Epidermal melanocyte (primary cell): ENCODE results near the gene FAR2.
"Not testable (repeated sequence)": the region's sequence is repeated elsewhere in the genome, so short reads cannot be mapped to it uniquely, and the experiment has no call there.

Source experiments
- DNase-seq: peaks from one replicate; pipeline ENCODE4 v3.0.0; 2011; ENCODE audit warnings: low spot score; ENCODE audit not compliant: insufficient read length

Gene FAR2

DNA sequence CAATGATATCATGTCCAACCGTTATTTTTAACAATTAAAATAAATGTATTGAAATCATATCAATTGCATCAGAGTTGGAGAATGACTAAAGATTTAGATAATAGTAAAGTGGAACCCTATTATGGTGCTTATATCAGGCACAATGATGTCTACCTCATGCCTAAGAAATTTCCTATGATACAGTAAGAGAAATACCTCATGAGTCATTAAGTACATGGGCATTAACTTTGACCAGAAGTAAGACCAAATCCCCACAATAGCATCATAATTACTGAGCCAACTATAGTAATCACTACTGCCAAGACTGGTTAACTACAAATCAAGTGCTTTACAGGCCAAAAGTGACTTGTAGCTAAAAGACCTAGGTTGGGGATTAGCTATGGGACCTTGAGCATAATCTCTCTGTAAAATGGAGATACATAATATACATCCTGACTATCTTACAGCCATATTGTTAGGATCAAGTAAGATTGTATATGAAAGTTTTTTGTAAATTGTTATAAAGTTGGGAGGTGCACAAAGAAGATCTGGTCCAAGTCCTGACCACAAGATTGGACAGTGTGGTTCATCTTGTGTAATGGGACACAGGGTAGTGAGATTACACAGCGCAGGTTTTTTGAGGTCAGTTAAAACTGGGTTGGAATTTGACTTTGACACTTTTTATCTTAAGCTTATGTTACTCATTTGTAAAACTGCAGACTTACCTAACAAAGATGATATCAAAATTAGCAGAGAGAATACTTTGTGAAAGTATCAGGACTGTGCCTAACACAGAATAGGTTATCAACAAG, 171.4 kb downstream of the FAR2 start:
- DNase-seq, result no peak

DNA sequence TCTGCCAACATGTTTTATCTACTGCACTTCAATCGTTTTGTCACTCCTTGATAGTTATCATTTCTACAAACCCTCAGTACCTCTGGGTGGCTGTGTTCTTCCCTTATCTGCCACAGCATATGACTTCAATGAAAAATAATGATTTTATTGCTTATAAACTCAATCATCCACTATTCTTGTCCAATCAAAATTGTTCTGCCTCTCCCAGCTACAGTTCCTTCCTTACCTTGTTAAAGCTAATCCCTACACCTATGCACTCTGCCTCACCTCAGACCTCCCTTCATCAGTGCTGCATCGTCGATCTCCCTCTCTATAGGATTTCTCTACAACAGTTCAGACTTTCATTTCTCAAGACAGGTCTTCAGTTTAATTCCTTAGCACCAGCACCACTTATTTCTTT, 173.1 kb downstream of the FAR2 start:
- no peak for DNase-seq

DNA sequence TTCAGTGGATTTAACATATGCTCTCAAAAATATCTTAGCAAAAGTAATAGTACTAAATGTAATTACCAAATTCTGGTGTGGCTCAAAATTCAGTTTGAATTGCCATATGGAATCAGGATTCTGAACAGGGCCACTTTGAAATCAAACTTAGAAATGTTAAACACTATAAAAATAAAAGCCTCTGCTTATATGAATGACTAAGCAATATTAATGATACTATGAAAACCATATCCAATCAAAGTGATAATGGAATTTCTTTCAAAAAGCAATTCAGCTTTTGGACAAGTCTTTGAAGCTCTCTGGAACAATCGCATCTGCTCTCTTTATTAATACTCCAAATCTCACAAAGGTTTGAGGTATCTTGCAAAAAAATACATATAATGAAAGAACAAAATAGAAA, 180.3 kb downstream of the FAR2 start:
- no peak for DNase-seq

DNA sequence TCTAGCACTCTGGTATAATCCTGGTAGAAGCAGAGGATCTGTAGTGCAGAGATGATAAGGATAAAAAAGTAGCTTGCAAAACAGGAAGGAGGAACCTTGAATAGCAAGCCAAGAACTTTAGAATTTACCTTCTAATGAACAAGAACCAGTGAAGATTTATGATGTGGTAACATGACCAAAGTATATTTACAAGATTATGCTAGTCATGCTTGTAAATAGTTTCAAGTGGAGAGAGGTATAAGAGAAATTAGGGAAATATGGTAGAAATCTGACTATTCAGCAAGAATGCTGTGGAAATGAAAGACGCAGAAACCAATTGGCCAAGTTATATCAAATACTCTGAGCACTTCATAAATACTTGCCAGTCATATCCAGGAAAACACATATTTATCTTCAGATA, 184.1 kb downstream of the FAR2 start:
- no peak for DNase-seq

DNA sequence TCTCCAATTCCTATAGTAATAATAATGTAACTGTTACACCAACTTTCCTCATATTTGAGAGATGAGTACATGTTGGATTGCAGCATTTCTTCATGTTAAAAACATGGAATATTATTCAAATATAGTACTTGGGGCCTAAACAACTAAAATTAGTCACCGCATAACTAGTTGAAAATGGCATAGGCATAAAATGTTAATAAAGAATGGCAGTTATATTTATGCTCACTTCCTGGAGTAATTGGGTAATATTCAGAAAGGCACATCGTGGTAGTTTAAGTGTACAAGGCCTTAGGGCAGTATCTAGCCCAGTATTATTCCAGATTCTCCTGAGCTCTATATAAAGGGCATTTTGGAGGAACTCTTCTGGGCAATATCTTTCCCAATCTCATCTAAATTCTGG, 185.9 kb downstream of the FAR2 start:
- DNase-seq, result no peak

DNA sequence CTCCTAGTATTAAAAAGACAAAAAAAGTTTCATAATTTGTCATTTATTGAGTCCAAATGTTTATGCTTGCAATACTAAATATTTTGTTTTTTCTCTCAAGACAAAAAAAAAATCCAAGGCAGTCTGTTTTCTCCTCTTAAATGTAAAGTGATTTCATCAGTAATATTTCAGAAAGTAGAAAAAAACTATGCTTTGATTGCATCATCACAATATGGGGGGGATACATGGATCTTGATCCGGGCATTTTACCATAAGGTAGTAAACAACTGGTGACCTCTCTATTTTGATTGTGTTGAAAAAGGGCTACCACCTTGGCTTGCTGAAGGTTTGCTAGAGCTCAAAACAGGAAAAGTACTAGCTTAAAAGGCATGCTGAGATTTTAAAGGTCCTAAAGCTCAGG, 188.2 kb downstream of the FAR2 start:
- no peak for DNase-seq

DNA sequence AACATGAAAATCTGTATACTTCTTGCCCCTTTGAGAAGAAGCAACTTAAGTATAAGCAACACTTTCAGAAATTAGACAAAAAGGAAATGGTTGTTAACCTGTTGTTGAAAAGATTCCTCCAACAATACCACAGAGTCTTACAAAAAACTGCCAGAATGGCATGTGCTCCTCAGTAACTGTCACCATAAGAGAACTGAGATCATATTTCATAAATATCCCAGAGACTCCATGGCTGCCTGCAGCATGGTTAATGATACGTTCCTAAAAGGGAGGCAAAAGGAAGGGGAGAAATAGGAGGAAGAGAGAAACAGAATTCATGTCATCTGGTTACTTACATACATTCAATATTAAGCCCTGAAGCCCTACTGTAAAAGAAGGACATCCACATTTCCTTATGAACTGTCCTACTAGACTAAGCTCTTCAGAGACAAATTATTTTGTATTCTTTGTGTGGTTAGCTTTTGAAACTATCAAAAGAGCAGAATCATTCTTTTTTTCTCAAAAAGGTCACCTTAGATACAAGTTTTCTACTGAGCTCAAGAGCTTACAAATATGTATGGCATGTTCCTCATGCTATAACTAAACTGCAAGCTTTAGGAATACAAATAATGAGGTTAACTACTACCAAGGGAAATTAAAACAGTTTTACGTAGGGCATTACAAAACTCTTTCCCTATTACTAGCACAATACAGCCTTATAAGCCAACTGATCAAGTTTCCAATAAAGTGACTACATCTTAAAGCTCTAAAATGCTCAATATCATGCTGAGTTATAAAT, 194.1 kb downstream of the FAR2 start:
- DNase-seq, result no peak

DNA sequence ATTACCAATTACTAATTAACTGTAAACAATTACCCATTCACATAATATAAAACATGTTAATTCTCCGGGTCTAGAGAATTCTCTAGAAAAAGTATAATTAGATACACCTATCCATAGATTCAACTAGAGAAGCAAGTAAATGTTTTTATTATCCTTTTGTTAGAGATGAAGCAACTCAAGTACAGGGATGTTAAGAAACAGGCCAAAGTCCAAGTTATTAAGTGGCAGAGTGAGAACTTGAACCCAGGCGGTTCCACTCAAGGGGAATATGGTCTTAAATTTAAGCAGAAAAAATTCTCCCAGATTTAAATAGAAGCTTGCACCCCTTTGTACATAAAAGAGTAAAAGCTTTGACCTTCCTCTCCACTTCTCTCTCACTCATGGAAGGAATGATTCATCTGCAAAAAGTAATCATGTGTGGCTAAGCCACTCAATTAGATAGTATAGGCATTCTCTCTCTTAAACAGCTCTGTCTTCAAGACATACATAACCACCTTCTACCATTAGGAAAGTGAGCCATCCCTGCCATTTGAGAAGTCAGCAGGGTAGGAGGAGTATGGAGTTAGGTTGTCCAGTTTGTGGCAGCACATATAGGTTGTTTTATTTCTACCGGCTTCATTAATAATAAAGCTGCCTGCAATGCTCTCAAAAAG, 197.8 kb downstream of the FAR2 start:
- no peak for DNase-seq

DNA sequence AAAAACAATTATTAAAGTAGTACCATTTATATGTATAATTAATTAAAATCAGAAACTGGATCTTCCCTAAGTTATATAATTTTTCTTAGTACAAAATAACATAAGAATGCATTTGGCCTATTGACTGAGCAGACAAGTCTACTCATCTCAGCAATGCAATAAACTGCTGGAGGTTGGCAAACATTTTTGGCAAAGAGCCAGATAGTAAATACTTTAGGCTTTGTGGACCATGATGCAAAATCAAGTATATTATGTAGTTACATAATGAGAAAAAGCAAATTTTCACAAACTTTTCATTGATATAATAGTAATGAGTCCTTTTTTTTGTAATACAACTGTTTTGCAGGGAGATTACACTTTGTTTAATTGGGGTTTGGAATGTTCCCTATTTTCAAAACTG, 201.0 kb downstream of the FAR2 start:
- no peak for DNase-seq

DNA sequence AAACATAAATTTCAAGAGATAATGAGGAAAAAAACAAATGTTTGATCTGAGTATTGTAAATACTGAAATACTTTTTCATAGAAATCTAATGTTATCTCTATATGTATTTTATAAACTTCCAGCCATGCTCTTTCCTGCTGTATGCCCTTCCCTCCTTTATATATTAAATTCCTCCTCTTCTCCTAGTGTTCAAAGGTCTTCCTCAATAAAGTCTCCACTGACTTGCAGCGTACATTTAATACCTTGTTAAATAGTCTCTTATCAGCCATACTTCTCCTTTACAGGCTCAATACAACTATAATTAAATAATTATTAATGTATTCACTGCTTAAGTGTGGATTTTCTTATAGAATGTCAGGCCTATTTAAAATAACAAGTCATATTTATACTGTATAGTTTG, 205.9 kb downstream of the FAR2 start:
- DNase-seq, result no peak

DNA sequence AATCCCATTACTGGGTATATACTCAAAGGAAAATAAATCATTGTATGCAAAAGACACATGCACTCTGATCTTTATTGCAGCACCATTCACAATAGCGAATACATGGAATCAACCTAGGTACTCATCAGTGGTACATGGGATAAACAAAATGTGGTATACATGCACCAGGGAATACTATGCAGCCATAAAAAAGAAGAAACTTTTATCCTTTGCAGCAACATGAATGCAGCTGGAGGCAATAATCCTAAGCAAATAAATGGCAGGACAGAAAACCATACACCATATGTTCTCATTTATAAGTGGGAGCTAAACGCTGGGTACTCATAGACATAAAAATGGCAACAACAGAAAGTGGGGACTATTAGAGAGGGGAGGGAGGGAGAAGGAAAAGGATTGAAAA, 216.0 kb downstream of the FAR2 start:
- DNase-seq, result no peak

DNA sequence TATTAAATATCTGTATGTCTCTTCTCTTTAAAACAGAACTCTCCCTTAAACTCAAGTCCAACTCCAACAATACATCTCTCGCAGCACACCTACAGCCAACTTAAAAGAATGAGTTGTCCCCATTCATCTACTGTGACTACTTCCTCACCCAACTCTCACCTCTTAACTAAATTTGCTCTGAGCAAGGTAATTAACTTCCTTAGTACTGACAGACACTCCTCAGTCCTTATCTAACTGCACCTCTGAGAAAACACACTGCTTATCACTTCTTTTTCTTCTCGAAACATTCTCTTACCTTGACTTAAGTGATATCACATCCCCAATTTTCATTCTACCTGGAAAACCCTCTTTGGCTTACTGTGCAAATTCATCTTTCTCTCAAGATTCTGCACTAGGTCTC, 224.9 kb downstream of the FAR2 start:
- no peak for DNase-seq

DNA sequence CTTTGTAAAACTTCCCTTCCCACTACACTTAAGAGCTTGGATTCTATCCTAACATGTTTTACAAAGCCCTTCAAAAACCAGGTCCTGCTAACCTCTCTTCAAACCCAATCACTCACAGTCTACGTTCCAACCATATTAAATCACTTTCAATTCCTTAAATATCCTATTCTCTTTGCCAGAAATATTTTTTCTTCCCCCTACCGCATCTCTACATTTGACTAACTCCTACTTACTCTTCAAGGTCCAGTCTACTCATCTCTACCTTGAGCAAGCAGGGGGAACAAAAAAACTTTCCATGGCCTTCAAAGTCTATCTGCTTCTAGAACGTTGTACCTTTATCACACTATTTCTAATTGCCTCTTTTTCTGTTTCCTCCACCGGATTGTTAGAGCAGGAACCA, 225.8 kb downstream of the FAR2 start:
- no peak for DNase-seq

DNA sequence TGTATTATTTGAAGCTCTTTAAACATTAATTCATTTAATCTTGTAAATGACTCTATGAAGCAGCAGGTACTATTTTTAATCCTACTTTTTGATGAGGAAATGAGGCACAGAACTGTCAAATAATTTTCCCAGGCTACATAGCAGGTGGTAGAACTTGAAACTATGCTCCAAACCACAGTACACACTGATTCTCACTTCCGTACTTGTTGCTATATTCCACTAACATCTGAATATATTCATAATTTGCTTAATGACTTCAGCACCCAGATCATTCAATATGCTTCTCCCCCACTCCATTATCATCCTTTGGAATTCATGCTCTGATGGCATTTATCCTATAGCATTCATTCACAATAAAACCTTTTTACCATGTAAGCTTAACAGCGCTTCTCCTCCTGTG, 227.0 kb downstream of the FAR2 start:
- DNase-seq, result no peak

DNA sequence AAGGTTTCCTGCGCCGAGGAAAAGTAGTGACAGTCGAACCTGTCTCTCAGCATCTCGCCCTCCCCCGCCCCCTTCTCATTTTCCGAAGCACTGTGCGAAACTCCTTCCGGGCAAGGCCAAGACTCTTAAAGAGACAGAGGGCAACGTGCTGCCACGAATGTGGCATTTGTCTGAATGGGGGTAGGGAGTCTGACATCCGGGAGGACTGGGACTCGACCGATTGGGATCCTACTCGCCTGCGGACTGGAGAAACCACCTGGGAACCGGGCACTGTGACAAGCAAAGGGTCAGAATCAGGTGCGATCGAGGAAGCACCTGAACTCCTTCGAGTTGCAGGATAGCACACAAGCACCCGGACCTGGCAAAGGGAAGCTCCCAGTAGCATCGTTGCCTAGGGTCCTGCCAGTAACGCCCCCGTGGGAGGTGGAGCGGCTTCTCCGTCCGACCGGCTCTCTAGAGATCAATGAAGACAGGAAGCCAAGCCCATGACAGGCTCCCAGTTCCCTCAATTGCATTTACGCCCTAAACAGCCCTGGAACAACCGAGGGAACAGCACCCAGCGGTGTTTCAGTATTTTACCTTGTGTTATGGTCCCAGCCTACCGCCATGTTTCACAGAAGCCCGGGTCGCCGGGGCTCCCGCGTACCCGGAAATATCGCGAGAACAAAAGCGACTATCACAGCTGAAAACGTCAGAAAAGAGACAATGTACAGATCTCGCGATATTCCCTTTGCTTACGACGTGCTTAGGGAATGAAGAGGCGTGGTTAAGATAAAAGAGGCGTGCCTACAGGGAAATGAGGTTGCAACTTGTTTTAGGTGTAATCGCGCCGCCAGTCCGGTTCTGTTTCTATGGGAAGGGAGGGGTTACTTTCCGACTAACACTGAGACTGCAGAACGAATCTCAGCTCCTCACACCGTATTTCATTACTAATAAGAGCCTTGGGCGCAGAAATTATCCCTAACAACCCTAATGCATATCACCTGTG, 231.8 kb downstream of the FAR2 start, which contains the start of gene ERGIC2:
ERGIC2 (minus strand) TSS at position 637 of the 988 bp plus-strand sequence. CDS start 9,539 bp downstream, outside the sequence.
- DNase-seq, result peak; percentile 97

DNA sequence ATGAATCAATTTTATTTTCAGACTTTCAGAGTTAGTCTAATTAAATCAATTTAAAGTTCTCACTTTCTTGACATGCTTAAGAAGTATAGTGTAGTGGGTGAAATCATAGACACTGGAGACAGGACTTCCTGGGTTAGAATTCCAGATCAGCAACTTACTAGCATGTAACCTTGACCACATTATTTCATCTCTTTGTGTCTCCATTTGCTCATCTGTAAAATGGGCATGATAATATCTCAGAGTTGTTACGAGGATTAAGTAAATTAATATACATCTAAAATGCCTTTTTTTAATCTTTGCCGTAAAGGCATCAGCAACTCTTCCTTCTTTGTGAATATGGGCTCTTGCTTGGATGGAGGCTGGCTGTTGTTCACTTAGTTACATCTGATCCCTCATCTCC, 233.2 kb downstream of the FAR2 start:
- DNase-seq, result no peak

DNA sequence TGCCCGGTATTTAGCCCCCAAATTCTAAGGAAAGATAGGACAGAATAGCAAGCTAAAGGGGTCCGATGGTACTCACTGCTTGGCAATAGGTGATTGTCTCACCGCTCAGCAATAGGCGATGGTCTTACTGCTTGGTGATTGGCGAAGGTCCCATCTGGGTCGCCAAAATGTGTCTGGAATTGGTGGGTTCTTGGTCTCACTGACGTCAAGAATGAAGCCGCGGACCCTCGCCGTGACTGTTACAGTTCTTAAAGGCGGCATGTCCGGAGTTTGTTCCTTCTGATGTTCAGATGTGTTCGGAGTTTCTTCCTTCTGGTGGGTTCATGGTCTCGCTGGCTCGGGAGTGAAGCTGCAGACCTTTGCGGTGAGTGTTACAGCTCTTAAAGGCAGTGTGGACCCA, 236.1 kb downstream of the FAR2 start:
- not testable (repeated sequence) for DNase-seq
